HT-29 (cell line): ENCODE measurements around the gene IMMP2L. TPM values are rescaled to one million over a fixed set of nuclear protein-coding genes. Genes with fewer than 3 reads are reported as not detected.
"Not testable (repeated sequence)": the region's sequence is repeated elsewhere in the genome, so short reads cannot be mapped to it uniquely, and the experiment has no call there.

Experiments
- DNase-seq: peaks from one replicate; pipeline ENCODE4 v3.0.0-alpha.2; 2015; ENCODE audit warnings: low spot score
- total RNA-seq: library from RNA; depleted of rRNA; stranded (reverse); fragments of >200 nt; shearing (Covaris generic); gene quantifications from 2 replicates; pipeline ENCODE4 v1.2.3, GENCODE V29; 2014

Gene IMMP2L
- total RNA-seq, 1 experiment from 2014 or later, result 8.2 TPM

DNA sequence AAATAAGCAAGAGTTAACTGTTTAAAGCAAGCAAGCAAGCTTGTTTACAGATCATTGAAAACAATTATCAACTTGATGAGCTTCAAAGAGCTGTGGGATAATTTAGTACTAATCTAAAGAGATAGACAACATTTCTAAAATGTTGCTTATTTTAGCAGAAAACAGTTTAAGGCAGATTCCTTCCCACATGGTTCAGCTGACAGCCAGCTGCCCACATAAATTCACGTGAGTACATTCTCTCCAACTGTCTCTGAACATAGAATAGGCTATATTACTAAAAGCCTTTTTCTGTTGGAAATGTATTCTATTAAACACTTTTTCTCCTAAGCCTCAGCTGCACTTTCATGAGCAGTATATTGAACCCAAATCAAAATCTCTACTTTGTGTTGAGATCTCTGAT is 297.3 kb downstream of the IMMP2L start:
- no peak for DNase-seq

DNA sequence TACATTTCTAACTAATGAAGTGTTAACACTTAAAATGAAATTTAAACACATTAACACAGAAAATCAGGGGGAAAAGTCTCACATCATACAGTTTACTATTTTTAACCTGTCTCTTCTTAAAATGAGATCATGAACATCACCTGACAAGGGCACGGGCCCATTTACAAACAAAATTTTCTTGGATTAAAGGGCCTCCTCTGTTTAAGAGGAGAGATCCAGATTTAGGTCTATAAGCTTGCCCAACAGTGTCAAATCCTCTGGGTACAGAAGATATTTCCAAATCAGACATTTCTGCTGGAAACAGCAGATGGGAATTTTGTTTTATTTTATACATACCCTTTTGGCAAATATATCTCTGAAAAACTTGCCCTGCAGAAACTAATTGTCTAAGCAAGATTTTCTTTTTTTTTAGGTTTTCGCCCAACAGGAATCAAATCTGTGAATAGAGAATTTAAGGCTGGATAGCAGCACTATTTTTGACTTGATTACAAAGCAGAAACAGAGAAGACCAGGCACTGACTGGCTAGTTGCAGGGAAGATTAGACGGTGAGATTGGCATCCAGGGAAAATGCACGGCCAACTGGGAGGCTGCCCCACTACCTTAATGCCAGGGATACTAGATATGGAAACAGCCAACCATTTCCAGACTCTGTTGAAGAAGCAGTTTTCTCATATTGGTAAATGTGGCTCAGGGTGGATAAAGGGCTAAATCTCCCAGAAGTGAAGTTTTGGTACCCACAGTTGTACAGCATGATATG is 298.0 kb downstream of the IMMP2L start:
- no peak for DNase-seq

DNA sequence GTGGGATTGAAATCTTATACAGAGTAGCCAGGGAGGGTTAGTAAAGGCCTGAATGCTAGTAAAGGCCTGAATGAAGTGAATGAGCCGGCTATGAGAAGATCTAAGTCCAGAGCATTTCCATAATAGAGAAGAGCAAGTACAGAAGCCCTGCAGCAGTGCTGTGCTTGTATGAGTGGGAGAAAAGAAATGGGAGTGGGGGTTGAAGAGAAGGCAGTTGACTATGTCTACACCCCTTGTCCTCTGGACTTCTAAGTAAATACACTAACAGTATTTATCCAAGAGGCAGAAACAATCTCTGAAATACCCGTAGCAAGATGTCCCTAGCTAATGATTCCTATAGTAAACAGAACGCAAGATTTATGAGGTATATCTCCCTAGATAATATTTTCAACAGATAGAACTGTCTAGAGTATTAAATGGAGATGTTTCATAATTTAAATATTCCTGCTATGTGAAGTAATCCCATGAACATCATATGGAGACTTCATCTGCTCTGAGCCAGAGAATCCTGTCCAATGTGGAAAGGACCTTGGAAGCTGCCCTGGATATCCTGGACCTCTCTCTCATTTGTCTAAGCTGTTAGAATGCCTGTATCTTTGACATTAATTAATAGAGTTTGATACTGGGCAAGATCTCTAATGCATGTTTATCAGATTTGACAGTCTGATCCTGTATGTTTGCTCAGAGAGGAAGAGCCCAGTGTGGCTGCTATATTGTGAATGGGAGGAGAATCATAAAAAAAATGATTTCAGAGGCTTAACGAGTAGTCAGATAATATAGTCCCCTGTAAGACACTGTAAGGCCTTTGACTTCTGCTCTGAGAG is 299.8 kb downstream of the IMMP2L start:
- no peak for DNase-seq

GRCh38 chr7:111261496-111261895 is 300.8 kb downstream of the IMMP2L start:
- no peak for DNase-seq

GRCh38 chr7:111259991-111260390 is 302.3 kb downstream of the IMMP2L start:
- no peak for DNase-seq

DNA sequence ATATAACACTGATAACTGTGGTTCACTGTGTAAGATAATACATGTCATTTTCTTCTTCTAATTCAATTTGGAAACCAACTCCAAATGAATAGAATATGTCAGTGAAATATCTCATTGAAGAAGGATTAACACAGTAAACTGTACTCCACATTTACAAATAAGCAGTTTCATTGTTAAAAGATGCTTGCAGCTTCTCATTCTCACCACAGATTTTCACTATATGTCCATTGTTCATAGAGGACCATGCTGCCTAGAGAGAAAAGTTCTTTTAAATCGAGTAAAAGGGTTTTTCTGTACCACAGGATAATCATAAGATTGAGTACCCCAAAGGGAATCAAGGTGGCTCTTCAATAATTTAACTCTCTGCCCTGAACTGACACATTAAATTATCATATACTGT is 305.9 kb downstream of the IMMP2L start:
- DNase-seq, result no peak

- DNase-seq, result no peak
These were observed 306.7 kb downstream of the IMMP2L start for GRCh38 chr7:111255576-111255975.

DNA sequence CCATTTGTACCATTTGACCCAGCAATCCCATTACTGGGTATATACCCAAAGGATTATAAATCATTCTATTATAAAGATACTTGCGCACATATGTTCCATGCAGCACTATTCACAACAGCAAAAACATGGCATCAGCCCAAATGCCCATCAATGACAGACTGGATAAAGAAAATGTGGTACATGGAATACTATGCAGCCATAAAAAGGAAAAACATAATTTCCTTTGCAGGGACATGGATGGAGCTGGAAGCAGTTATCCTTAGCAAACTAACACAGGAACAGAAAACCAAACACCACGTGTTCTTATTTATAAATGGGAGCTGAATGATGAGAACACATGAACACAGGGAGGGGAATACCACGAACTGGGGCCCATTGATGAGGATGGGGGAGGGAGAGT is 310.9 kb downstream of the IMMP2L start:
- DNase-seq, result not testable (repeated sequence)

- DNase-seq, result not testable (repeated sequence)
These were observed 312.5 kb downstream of the IMMP2L start for GRCh38 chr7:111249807-111250206.

DNA sequence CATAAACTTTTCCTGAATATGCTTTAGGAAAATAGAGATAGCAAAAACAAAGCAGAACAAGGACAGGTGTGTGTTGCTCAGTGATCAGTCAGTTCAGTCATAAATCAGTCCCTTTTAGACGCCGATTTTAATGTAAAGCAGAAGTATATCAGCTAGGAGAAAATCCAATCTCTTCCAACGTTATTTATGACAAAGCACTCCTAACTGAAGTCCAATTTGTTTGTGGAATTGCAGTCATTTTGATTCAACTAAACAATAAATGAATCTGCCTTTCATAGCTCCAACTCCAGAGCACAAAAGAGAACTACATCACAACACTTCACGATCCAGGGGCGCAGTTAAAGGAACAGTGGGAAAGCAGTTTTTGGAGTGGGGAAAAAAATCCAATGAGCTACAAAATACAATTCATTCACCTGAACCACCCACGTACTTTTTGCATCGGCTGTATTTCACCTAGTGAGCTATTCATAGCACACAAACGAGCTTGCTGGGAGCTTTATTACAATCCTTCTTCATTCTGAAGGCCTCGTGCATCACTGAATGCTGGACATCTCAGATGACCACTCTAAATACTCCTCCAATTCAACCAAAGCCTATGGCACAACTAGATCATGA is 320.0 kb downstream of the IMMP2L start:
- no peak for DNase-seq

DNA sequence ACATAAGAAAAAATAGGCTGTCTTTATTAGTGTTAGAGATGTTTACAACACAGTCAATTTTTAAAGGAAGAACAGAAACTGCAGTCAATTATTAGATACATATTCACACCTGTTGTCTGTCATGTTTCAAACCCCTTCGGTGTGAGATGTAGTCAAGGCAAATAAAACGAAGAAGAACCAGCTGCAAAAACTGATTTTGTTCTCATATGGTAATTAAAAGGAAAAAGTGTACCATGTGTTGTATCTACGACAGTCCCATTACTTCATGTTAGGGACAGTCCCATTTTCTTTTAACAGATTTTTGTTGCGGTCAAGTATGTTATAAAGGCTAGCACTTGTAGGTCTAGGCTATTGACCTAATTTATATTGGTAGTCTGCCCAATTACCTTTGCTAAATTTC is 321.9 kb downstream of the IMMP2L start:
- DNase-seq, result no peak

DNA sequence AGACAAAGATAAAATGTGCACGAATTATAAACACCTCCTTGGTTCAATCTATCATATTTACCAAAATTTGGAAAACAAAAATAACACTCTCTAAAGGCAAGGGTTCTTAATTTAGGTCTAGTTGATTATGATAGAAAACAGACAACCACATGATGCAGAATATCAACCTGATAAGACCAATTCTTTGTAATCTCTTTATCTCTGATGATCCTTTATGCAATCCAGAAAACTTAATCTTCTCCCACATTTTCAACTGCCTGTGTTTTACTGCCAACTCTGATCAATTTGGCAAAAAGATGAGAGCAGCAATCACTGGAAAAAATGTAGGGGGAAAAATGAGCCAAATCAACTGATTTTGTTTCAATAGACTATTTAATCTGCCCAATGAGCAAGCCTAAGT is 322.9 kb downstream of the IMMP2L start:
- DNase-seq, result no peak

GRCh38 chr7:111238886-111239285 is 323.4 kb downstream of the IMMP2L start:
- no peak for DNase-seq

DNA sequence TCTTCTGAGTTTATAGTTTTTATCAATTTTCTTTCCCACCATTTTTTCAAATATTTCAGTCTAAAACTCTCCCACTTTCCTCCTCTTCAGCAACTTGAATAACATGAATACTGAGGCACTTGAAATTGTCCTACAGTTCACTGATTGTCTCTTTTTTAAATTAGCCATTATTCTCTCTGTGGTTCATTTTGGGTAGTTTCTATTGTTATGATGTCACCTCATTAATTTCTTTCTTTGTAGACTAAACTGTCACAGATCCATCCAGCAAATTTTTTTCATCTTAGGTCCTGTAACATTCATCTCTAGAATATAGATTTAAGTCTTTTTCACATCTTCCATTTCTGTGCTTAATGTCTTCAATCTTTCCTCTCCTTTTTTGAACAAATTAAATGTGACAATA is 326.6 kb downstream of the IMMP2L start:
- no peak for DNase-seq

GRCh38 chr7:111232249-111233084 is 329.8 kb downstream of the IMMP2L start:
- DNase-seq, result peak; percentile 54

GRCh38 chr7:111229916-111230315 is 332.4 kb downstream of the IMMP2L start:
- DNase-seq, result no peak

DNA sequence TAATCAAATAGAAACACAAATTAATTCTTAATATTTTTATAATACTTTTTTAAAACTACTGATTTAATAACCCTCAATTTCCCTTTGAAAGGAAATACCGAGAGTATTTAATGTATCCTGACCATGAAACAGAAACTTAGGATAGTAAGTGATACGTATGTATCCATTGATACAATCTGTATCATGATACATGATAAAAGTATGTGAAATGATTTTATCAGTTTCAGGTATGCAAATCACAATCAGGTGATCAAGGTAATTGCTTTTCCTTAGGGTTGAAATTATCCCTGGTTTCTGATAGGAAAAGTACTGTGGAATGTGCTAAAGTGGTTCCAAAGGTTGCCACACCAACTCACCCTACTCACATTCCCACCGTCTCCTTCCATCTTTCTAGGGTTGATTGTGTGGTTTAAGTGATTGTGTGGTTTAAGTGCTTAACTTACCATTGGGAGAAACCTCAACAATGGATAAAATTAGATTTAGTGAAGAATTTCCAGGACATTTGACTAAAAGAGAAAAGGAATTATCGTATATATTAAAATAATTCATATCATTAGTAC is 333.0 kb downstream of the IMMP2L start:
- no peak for DNase-seq

GRCh38 chr7:111228437-111228836 is 333.9 kb downstream of the IMMP2L start:
- no peak for DNase-seq

- DNase-seq, result no peak
These were observed 335.5 kb downstream of the IMMP2L start for GRCh38 chr7:111226800-111227199.

DNA sequence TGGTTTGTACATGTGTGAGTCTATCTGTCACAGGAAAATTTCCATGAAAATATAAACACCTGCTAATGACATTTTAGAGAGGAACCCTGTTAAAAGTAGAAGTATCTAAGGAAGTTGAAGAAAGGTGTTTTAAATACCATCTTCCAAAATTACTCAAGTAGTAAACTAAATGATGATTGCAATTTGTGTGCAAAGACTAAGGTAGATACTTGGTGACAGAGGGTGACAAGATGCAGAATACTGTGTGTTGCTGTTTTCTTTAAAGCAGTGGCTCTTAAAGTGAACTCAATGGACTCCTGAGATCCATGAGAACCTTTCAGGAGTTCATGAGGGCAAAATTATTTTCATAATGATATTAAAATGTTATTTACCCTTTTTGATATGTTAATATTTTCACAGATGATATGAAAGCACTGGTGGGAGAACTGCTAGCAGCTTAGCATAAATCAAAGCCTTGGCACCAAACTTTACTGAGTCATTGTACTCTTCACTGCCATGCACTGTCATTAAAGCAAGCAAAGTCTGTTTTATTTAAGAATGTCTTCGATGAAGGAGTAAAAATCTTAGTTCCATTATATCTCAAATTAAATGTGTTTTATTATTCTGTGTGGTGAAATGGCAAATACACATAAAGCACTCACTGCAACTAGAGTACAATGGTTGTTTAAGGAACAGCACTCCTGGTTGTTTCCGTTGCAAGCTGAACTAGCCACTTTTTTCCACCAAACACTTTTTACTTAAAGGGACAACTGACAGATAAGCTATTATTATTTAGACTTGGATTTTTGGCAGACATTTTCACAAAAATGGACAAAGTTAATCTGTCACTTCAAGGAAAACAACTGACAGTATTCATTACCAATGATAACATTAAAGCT is 337.7 kb downstream of the IMMP2L start:
- DNase-seq, result no peak
